Measurements from ENCODE around the gene MRPL46. TPM values are rescaled to one million over a fixed set of nuclear protein-coding genes. Genes with fewer than 3 reads are reported as not detected.
A peak's percentile ranks its signal among the peaks of the same experiment; 100 is the strongest.

MRPL46 gene
- total and polyA plus RNA-seq, 2 of the 4 experiments (the other 2 are of a cell fraction), result 14.2 to 24.2 TPM

DNA sequence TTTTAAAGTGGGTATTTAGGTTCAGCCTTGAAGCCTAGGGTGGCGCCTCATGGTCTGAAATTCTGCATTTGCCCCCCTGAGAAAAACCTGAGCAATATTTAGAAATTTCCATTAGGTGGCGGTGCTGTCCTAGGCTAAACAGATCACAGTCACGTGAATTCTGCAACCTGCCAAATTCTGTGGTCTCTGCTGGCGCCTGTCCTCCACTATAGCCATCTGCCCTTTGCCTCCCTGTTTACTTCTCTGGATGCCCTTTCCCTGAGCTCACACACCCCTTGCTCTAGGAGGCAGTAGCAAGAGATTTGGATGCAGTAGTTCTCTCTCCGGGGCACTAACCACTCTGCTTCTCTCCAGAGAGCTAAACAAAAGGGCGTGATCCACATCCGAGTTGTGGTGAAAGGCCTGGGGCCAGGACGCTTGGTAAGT, 9.5 kb upstream of the MRPL46 start:
- no TSS peak for BruUV-seq (replicated peaks)
- no peak overlapping the region for H2AK5ac ChIP-seq (ENCODE audit: low read depth, low read length)
- DNase-seq (peak; percentile 55), ATAC-seq (ENCODE audit: low read depth) (peak; percentile 88)
- intact Hi-C loops (cut with micrococcal nuclease) (loop anchor here (1.0 to 2.0 kb wide), 3 partner anchors 70 to 358 kb away; partner anchors contain the start of gene DET1), in situ Hi-C loops (cut with MboI; ENCODE audit: low sequenced_read_pairs) (loop anchor here (25.0 kb wide), 2 partner anchors 361 to 536 kb away; no protein-coding TSS in a partner anchor), dilution Hi-C loops (cut with HindIII; ENCODE audit: low sequenced_read_pairs, unreplicated experiment) (no loop called here)
- no peak overlapping the region for H3K4ac ChIP-seq (ENCODE audit: low read depth, low read length)
- H3K27ac ChIP-seq (ENCODE audit: insufficient read depth, low read length), result no peak overlapping the region
- CTCF ChIA-PET, result interaction anchor here (0.8 to 1.2 kb wide), 2 partner anchors 9 to 142 kb away, joined by 3 read pairs; partner anchors contain the start of genes MRPL46 and MRPS11
- H3K4me3 ChIP-seq (ENCODE audit: insufficient read depth, low read depth, low read length), result no peak overlapping the region
- peak overlapping the region; percentile 39 for H2AFZ ChIP-seq (replicated peaks; ENCODE audit: low read length, poor library complexity)
- H4K91ac ChIP-seq (ENCODE audit: insufficient read depth, low read depth, low read length), result no peak overlapping the region
- no peaks in the 10 kb centered on the region for H3K9me3 ChIP-seq (ENCODE audit: control insufficient read depth, insufficient read depth, low read length)
- no peak overlapping the region for H4K5ac ChIP-seq (ENCODE audit: low read depth, low read length)
- 0 out of 4 replicates have a peak, but pooled peaks cover 2 to 5% of the 10 kb centered on the region in 2 experiments for H3K79me1 ChIP-seq (ENCODE audit: low read depth in 1 of 2, low read length in 2 of 2)
- H3K23ac ChIP-seq (ENCODE audit: low read depth, low read length), result no peak overlapping the region
- H3K18ac ChIP-seq (ENCODE audit: low read depth, low read length), result no peak overlapping the region
- no peak overlapping the region for H2BK15ac ChIP-seq (ENCODE audit: low read depth, low read length)
- H3K56ac ChIP-seq (ENCODE audit: extremely low read depth, insufficient read depth, low read length), result no peak overlapping the region
- H2AK9ac ChIP-seq (replicated peaks; ENCODE audit: low read depth, low read length, poor library complexity), result no peak overlapping the region
- H2BK20ac ChIP-seq (ENCODE audit: low read depth, low read length), result no peak overlapping the region
- H3K9me1 ChIP-seq (ENCODE audit: insufficient read depth, low read length), result no peaks in the 10 kb centered on the region; the same call in 1 of the 2 replicates
- H4K8ac ChIP-seq (ENCODE audit: low read depth in 2 of 2, low read length in 2 of 2), result no peak overlapping the region
- no CpG with 5 or more reads among the region's 8 CpGs for WGBS, 2 experiments (ENCODE audit: extremely low coverage in 2 of 2, insufficient read length in 1 of 2)
- no peaks in the 10 kb centered on the region for H4K20me1 ChIP-seq (ENCODE audit: insufficient read depth, low read length)
- H3K14ac ChIP-seq (replicated peaks; ENCODE audit: low read depth, low read length), result no peak overlapping the region
- peaks cover 2% of the 10 kb centered on the region; the same call in 1 of the 2 replicates for H3K4me1 ChIP-seq (ENCODE audit: control insufficient read depth, insufficient read depth, low read length)
- no peak overlapping the region for H2BK5ac ChIP-seq (ENCODE audit: low read depth, low read length, poor library complexity, severe bottlenecking)
- POLR2A ChIA-PET (ENCODE audit: unreplicated experiment), result no interaction called here
- peak; percentile 80 for TF ChIP-seq RAD21 (IDR thresholded peaks at IDR 0.05; ENCODE audit: low read length)
- 0 out of 2 replicates have a peak, but pooled peaks have one; percentile 34 for TF ChIP-seq POLR2A (IDR thresholded peaks at IDR 0.05; ENCODE audit: low read depth, low read length)
- peak; percentile 97 for TF ChIP-seq BHLHE40 (IDR thresholded peaks at IDR 0.05; ENCODE audit: low read depth, low read length)
- TF ChIP-seq, protein P1, sequence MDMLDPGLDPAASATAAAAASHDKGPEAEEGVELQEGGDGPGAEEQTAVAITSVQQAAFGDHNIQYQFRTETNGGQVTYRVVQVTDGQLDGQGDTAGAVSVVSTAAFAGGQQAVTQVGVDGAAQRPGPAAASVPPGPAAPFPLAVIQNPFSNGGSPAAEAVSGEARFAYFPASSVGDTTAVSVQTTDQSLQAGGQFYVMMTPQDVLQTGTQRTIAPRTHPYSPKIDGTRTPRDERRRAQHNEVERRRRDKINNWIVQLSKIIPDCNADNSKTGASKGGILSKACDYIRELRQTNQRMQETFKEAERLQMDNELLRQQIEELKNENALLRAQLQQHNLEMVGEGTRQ (IDR thresholded peaks at IDR 0.05; ENCODE audit: low read depth, low read length), result peak; percentile 73
- TF ChIP-seq, protein P2, sequence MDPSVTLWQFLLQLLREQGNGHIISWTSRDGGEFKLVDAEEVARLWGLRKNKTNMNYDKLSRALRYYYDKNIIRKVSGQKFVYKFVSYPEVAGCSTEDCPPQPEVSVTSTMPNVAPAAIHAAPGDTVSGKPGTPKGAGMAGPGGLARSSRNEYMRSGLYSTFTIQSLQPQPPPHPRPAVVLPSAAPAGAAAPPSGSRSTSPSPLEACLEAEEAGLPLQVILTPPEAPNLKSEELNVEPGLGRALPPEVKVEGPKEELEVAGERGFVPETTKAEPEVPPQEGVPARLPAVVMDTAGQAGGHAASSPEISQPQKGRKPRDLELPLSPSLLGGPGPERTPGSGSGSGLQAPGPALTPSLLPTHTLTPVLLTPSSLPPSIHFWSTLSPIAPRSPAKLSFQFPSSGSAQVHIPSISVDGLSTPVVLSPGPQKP (IDR thresholded peaks at IDR 0.05; ENCODE audit: borderline replicate concordance, low read depth, low read length), result no peak
- TF ChIP-seq SMC3 (IDR thresholded peaks at IDR 0.05; ENCODE audit: low read depth, low read length), result peak; percentile 66
- no peak for TF ChIP-seq CEBPB (IDR thresholded peaks at IDR 0.05; ENCODE audit: low read depth, low read length)
- TF ChIP-seq, protein P3, sequence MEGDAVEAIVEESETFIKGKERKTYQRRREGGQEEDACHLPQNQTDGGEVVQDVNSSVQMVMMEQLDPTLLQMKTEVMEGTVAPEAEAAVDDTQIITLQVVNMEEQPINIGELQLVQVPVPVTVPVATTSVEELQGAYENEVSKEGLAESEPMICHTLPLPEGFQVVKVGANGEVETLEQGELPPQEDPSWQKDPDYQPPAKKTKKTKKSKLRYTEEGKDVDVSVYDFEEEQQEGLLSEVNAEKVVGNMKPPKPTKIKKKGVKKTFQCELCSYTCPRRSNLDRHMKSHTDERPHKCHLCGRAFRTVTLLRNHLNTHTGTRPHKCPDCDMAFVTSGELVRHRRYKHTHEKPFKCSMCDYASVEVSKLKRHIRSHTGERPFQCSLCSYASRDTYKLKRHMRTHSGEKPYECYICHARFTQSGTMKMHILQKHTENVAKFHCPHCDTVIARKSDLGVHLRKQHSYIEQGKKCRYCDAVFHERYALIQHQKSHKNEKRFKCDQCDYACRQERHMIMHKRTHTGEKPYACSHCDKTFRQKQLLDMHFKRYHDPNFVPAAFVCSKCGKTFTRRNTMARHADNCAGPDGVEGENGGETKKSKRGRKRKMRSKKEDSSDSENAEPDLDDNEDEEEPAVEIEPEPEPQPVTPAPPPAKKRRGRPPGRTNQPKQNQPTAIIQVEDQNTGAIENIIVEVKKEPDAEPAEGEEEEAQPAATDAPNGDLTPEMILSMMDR (conservative IDR thresholded peaks at IDR 0.05; ENCODE audit: low read depth, low read length), result peak; percentile 65
- H3K4me2 ChIP-seq (ENCODE audit: low read depth, low read length), result no peak overlapping the region; the same call in 1 of the 2 replicates
- no peak overlapping the region for H2BK120ac ChIP-seq (ENCODE audit: low read depth, low read length)
- H3K27me3 ChIP-seq (ENCODE audit: control insufficient read depth, insufficient read depth, low read length), result no peaks in the 10 kb centered on the region
- H3K36me3 ChIP-seq (ENCODE audit: control insufficient read depth, insufficient read depth, low read length), result peaks cover 27% of the 10 kb centered on the region
- no peak overlapping the region for H3K9ac ChIP-seq (ENCODE audit: low read depth, low read length)
